Hematopoietic multipotent progenitor cell (in vitro differentiated cells): ENCODE data around the gene ATG10. TPM values are rescaled to one million over a fixed set of nuclear protein-coding genes. Genes with fewer than 3 reads are reported as not detected.
"Not testable (repeated sequence)": the region's sequence is repeated elsewhere in the genome, so short reads cannot be mapped to it uniquely, and the experiment has no call there.

ENCODE experiments used
- DNase-seq, 3 donors: peaks; one replicate each; pipeline ENCODE4 v3.0.0-alpha.2; 2011 to 2015; ENCODE audit warnings: low read depth in 2 of 3, low spot score in 2 of 3
- total RNA-seq: library from RNA; depleted of rRNA; stranded (reverse); fragments of >200 nt; gene quantifications from one replicate; pipeline ENCODE4 v1.2.3, GENCODE V29; 2012

ATG10 gene
- total RNA-seq, 1 donor, result 8.6 TPM

DNA sequence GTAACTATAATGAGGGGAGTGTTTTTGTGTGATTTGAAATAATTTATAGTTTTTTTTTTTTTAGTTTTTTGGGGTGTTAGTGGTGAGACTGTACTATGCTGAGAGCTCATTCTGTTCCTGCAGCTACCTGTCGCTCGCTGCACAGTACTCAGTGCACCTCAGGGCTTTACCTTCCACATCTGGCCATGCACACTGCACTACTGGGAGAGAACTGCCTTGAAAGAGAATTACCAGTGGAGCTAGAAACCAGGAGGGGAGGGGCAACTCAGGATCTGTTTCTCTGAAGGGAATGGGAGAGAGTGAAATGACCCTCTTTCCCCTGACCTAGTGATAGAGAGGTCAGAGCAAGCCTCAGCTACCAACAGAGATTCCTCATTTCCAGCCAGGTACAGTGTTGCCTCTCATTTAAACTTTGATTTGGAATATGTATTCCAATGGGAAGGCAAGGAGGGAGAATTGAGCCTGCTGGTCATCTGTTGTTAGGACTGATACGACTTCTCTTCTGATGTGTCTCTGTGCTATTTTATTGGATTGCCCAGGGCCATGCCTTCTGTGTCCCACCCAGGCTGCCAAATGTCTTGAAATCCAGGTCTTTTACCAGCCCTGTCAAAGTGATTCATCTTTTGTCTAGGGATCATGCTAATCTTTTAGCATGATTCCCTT lies 8.9 kb downstream of the ATG10 start:
- DNase-seq, result no peak

DNA sequence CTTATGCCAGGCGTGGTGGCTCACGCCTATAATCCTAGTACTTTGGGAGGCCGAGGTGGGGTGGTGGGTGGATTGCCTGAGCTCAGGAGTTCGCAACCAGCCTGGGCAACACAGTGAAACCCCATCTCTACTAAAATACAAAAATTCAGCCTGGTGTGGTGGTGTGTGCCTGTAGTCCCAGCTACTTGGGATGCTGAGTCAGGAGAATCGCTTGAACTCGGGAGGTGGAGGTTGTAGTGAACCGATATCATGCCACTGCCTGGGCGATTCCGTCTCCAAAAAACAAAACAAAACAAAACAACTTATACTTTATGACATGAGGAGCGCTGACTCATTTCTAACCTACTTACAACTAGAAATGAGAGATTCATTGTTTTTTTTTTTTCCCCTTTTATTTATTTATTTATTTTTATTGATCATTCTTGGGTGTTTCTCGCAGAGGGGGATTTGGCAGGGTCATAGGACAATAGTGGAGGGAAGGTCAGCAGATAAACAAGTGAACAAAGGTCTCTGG lies 10.4 kb downstream of the ATG10 start:
- not testable (repeated sequence) for DNase-seq

DNA sequence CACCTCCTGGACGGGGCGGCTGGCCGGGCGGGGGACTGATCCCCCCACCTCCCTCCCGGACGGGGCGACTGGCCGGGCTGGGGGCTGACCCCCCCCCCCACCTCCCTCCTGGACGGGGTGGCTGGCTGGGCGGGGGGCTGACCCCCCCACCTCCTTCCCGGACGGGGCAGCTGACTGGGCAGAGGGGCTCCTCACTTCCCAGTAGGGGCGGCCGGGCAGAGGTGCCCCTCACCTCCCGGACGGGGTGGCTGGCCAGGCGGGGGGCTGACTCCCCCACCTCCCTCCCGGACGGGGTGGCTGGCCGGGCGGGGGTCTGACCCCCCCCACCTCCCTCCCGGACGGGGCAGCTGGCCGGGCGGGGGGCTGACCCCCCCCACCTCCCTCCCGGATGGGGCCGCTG lies 11.3 kb downstream of the ATG10 start:
- not testable (repeated sequence) for DNase-seq

DNA sequence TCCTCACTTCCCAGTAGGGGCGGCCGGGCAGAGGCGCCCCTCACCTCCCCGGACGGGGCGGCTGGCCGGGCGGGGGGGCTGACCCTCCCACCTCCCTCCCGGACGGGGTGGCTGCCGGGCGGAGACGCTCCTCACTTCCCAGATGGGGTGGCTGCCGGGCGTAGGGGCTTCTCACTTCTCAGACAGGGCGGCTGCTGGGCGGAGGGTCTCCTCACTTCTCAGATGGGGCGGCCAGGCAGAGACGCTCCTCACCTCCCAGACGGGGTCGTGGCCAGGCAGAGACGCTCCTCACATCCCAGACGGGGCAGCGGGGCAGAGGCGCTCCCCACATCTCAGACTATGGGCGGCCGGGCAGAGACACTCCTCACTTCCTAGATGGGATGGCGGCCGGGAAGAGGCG lies 11.7 kb downstream of the ATG10 start:
- not testable (repeated sequence) for DNase-seq

DNA sequence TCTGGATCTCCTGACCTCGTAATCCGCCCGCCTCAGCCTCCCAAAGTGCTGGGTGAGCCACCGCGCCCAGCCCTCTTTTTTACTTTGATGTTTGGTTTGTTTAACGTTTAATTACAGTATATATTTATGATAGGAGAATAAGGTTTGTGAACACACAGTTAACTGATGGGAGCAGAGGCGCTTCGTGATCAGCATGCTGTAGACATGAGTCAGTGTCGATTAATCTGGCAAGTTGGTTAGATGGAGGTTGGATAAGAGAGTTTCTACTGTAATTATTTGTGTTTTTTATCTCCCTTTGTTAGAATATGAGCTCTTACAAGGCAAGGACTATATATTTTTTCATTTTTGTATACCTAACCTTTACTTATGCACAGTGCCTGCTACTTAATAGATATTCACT lies 14.3 kb downstream of the ATG10 start:
- DNase-seq, result no peak

DNA sequence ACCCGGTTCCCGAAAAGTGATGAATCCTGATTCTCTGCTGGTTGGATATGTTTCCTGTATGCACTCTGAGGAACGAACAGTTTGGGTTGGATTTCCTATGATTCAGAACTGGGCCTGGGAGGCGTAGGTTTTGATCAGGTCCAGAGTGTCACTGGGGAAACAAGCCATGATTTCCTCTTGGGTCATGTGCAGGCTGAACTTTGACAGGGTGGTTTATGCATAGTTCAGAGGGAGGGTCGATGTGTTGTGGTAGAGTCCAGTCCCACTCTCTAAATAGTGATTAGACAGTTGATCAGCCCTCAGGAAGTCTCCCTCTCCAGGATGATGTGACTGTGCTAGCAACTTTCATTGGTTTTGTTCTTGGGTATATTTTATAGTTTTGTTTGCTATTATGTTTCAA lies 17.4 kb downstream of the ATG10 start:
- no peak for DNase-seq

DNA sequence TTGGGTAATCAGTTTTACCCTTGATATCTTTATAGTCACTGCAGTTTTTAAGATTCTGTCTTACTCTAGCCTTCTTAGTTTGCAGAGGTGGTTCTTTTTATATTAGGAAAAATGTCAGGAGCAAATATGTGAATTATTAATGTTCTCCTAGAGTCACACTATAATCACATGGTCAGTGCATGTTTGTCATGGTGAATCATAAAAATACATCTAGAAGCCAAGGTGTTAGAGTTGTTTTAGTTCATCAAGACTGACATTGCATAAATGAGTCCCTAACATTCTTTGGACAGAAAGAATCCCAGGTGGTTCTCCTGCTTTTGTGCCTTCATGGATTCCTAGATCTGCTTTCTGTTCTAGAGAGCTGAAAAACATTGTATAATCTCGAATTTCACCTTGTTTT lies 22.9 kb downstream of the ATG10 start:
- no peak for DNase-seq

DNA sequence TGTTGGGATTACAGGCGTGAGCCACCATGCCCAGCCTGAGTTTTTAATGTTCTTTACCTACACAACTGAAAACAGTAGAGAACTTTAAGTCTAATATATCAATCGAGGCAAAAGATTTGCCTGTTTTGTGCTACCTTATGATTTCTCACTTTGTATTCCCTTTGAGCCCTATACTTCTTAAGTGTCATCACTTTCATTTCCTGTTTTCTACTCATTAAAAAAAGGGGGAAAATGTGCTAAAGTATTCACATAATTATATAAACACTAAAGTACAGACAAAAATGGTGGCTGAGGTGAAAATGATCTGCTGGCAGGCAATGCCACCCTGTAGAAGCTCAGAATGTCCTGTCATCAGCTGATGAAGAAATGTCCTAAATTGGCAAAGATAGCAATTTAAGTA lies 23.6 kb downstream of the ATG10 start:
- DNase-seq, result no peak

DNA sequence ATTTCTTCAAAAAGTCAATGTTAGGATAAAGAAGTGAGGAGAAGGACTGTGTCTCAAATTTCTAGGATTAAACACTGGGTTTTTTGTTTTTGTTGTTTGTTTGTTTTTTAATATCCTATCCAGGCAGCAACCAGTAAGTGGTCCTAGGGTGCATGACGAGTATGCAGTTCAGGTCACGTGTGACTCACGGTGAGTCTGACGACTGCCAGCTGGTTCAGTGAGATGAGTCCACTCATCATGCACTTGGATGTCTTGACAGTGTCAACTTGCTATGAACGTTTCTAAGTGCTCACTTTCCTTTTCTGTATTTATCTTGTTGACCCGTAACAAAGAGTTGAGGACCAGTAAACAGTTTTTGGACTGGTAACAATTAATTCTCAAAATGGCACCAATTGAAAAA lies 32.7 kb downstream of the ATG10 start:
- no peak for DNase-seq

DNA sequence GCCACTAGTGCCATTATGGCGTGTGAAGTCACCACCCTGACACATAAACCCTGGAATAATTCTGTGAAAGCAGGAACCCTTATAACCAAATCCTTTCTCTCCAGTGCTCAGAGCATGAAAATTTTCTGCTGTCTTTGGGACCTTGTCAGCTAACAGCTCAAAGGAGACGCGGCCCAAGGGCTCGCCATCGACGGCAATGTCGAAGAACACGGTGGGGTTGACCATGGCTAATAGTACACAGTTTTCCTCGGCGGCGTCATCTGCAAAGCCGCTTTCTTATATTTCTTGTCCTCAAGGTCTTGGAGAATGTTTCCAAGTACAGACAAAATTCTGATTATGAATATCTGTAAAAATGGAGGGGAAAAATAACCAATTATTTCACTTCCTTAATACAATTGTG lies 38.0 kb downstream of the ATG10 start:
- not testable (repeated sequence) for DNase-seq

DNA sequence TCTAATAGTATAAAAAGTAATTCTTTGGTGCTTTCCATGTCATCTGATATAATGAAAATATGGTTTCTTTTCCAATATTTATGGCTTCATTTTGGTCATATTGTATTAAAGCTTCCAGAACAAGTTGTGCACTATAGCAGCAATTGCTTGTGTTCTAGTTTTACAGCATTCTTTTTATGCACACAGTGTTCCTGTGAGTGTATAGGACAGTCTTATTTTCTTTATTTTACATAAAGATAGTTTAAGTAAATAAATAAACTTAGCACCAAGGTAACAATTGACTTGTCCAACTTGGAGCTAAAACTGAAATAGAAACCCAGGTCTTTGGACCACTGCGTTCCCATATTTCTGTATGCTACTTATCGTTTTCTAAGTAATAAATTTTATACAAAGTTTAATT lies 38.9 kb downstream of the ATG10 start:
- no peak for DNase-seq

DNA sequence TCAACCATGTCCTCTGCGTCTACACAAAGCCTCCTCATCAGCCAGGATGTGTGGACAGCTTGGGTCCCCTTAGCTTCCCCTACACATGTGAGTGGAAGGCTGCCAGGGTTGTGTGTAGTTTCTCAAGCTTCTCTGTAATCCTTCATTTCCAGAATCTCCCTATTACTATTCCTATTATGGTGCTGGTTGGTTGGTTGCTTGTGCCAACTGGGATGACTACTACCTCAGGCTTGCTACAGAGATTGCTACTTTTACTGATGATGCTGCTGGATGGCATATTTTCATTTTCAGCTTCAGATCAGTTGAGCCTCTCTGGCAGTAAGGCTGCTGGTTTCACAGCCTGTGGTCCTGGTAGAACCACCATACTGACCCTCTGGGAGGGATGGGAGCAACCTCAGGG lies 39.9 kb downstream of the ATG10 start:
- no peak for DNase-seq

DNA sequence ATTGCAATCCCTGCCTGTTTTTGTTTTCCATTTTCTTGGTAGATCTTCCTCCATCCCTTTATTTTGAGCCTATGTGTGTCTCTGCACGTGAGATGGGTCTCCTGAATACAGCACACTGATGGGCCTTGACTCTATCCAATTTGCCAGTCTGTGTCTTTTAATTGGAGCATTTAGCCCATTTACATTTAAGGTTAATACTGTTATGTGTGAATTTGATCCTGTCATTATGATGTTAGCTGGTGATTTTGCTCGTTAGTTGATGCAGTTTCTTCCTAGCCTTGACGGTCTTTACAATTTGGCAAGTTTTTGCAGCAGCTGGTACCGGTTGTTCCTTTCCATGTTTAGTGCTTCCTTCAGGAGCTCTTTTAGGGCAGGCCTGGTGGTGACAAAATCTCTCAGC lies 42.8 kb downstream of the ATG10 start:
- not testable (repeated sequence) for DNase-seq

DNA sequence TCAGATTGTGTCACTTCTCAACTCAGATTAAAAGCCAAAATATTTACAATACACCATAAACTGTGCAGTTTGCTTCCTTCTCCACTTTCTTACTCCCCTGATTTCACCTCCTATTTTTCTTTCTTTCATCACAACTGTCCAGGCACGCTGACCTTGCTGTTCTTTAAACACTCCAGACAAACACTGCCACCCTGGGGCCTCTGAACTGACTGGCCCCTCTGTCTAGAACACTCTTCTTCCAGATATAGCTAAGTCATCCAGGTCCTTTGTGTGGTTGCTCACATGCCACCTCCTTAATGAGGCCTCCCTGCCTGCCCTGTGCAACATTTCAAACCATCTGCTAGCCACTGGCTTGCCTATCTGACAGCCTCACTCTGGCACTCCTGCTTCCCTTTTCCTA lies 46.6 kb downstream of the ATG10 start:
- peak in 2 of 3 donors; percentile 58 to 88 for DNase-seq

DNA sequence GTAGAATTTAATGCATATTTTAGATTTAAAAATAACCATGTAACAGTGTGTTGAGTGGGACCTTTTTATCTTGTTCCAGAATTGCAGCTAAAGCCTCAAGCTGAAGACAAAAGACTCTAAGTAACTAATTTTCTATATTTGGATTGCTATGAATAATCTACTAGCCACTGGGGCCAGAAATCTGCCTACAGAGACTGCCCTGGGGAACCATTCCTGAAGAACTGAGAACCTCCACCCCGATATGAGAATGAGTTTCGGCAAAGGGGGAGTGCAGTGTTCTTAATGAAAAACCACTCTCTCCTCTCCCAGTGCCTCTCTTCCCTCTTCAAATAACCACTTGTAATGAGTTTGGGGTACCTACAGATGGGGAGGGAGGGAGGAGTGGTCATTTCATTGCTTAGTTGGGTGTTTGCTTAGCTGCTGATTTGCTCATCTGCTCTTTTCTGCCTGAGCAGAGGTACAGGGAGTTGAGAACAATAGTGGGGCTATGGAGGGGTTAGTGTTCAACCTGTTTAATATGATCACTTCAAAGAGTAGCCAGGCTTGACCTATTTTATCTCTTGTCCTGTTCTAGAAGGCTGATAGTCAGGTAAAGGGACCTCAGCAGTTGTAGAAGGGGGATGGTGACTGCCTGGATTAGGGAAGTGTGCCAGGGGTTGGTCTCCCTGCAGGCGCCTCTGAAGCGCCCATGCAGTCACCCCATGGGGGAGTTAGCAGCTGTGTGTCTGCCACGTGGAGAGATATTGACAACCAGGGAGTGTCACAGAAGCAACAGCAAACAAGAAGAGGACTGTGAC lies 47.7 kb downstream of the ATG10 start:
- DNase-seq, result peak in 2 of 3 donors; percentile 16 to 47

DNA sequence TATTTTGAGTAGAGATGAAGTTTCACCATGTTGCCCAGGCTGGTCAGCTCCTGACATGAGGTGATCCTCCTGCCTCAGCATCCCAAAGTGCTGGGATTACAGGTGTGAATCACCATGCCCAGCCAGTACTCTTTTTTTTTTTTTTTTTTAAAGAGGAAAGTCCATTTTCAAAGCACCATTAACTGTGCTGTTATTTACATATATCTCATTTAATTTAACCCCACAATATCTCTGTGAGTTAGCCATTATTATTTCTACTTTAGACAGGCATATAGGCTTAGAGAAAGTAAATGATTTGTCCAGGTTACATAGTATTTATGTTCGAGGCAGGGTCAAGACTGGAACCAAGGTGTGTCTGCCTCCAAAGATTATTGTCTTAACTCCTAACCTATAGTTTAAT lies 50.7 kb downstream of the ATG10 start:
- DNase-seq, result no peak

DNA sequence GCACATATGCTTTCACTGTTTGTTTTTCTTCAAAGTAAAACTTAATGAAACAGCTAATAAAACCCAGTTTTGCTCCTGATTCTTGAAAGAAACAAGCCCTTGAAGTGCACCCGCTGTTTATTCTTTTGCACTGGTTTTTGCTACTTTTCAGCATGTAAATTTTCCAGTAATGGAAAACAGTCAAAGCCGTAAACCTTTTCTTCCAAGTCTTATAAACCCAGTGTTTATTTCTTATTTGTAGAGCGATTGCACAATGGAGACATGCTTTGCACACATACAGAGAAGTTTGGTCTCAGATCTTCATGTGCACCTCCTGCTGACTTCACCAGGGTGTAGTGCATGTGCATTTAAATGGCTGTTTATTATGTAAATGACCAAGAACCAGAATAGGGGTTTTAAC lies 51.8 kb downstream of the ATG10 start:
- DNase-seq, result no peak

DNA sequence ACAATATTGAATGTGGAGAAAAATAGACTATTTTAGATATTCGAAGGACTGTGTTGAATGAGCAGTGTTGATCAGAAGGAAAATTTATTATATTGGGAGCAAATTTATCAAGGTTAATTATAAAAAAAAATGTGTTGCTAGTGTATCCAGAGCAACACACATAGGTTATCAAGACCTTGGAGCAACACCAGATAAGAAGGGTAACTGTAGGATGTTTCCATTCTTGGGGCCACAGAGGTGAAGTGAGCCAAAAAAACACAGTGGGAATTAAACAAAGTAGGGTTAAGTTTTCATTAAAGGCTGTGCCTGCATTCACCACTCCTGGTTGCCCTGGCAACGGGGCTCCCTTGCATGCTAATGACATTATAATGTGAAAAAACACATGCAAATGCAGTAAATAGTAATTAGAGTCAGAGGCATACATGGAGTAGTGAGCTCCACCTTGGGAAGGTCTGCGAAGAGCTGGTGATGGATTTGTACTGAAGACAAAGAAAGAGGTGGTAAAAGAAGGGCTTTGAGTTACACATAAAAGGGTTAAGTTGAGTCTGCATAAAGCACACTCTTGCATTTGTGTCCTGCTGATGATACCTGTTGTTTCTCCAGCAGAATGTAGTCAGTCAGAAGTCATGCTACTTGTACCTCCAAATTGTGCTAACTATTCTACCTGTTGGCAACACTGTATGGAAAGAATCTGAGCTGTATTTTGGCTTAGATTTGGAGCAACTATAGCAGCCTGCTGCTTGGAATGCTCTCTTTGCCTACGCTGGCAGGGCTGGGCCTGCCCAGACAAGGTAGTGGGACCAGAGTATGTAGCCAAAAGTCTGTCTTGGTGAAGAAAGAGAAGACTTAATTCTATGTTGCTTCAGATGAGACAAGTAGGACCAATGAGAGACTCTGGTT lies 59.6 kb downstream of the ATG10 start:
- DNase-seq, result no peak

DNA sequence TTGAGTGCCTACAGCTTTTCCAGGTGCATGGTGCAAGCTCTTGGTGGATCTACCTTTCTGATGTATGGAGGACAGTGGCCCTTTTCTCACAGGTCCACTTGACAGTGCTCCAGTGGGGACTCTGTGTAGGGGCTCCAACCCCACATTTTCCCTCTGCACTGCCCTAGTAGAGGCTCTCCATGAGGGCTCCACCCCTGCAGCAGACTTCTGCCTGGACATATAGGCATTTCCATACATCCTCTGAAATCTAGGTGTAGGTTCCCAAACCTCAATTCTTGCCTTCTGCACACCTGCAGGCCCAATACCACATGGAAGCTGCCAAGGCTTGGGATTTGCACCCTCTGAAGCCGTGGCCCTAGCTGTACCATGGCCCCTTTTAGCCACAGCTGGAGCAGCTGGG lies 71.1 kb downstream of the ATG10 start:
- DNase-seq, result not testable (repeated sequence)

DNA sequence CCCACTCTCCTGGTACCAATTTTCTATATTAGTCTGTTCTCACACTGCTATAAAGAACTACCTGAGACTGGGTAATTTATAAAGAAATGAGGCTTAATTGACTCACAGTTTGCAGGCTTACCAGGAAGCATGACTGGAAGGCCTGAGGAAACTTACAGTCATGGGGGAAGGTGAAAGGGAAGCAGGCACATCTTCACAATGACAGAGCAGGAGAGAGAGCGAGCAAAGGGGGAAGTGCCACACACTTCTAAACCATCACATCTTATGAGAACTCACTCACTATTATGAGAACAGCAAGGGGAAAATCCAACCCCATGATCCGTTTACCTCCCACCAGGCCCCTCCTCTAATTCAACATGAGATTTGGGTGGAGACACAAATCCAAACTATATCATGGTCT lies 72.2 kb downstream of the ATG10 start:
- peak in 2 of 3 donors; percentile 9 to 51 for DNase-seq
